T-cell (primary cell): Measurements from ENCODE around the gene INPP4B. TPM values are rescaled to one million over a fixed set of nuclear protein-coding genes. Genes with fewer than 3 reads are reported as not detected.
"Not testable (repeated sequence)": the region's sequence is repeated elsewhere in the genome, so short reads cannot be mapped to it uniquely, and the experiment has no call there.

ENCODE experiments used
- ATAC-seq, 4 experiments: fragments of 200-7000 bp in 3 of 4; fragments of 150-1000 bp in 1 of 4; cut with Tn5 transposase; replicated peaks in 1 of 4; 1 replicate in 3 of 4; 2 replicates in 1 of 4; pipeline ENCODE4 v1.10.0; 2021; ENCODE audit warnings: moderate library complexity in 3 of 4, mild to moderate bottlenecking in 2 of 4, moderate number of reproducible peaks in 1 of 4
- CTCF ChIA-PET, 2 donors: fragments of 300-600 bp; sonication (Branson Sonifier 250); formaldehyde crosslinking; loops; one replicate each; lab custom pipeline; 2022; ENCODE audit warnings: antibody characterized with exemption in 2 of 2; lab: Charles Lee
- POLR2A ChIA-PET, 2 donors: fragments of 300-600 bp; sonication (Branson Sonifier 250); formaldehyde crosslinking; loops; one replicate each; lab custom pipeline; 2022; ENCODE audit warnings: antibody characterized with exemption in 2 of 2; lab: Charles Lee
- DNase-seq, 35 experiments: peaks; one replicate each; pipeline versions ENCODE4 v3.0.0 to v3.0.0-alpha.2; 2013 to 2023
- H3K27ac ChIP-seq: one replicate; pipeline ENCODE4 v1.5.1; 2013; ENCODE audit warnings: low read length
- H3K27me3 ChIP-seq, 2 experiments: replicated peaks in 1 of 2; 1 replicate in 1 of 2; 2 replicates in 1 of 2; pipeline versions ENCODE4 v1.6.1 to v1.7.0; 2013; ENCODE audit warnings: low read length in 1 of 2, mixed read lengths in 1 of 2; ENCODE audit not compliant: control insufficient read depth in 2 of 2, insufficient read depth in 2 of 2; ENCODE audit errors: extremely low read depth in 1 of 2
- H3K36me3 ChIP-seq, 2 donors: 1 replicate in 1 of 2; 2 replicates in 1 of 2; pipeline versions ENCODE4 v1.6.1 to v1.7.0; 2013; ENCODE audit warnings: low read length in 1 of 2; ENCODE audit not compliant: control insufficient read depth in 2 of 2, insufficient read depth in 1 of 2; ENCODE audit errors: extremely low read depth in 1 of 2
- H3K4me1 ChIP-seq, 2 experiments: 1 replicate in 1 of 2; 2 replicates in 1 of 2; pipeline versions ENCODE4 v1.6.1 to v1.7.0; 2013; ENCODE audit warnings: low read length in 2 of 2, mixed read lengths in 1 of 2; ENCODE audit not compliant: insufficient read depth in 2 of 2, control insufficient read depth in 1 of 2; ENCODE audit errors: extremely low read depth in 1 of 2
- H3K4me3 ChIP-seq, 2 donors: 1 replicate in 1 of 2; 2 replicates in 1 of 2; pipeline versions ENCODE4 v1.5.1 to v1.7.0; 2013; ENCODE audit warnings: mild to moderate bottlenecking in 2 of 2, low read length in 1 of 2, moderate library complexity in 1 of 2; ENCODE audit not compliant: control insufficient read depth in 1 of 2; ENCODE audit errors: extremely low read depth in 1 of 2
- H3K9me3 ChIP-seq: 2 replicates; pipeline ENCODE4 v1.7.0; 2013
- H3K27ac Mint-ChIP-seq, 2 donors: one replicate each; pipeline ENCODE4 v1.8.0; 2020 to 2021; ENCODE audit warnings: mild to moderate bottlenecking in 2 of 2, mixed read lengths in 2 of 2
- H3K27me3 Mint-ChIP-seq, 2 donors: one replicate each; pipeline ENCODE4 v1.8.0; 2021 to 2022; ENCODE audit warnings: mixed read lengths in 2 of 2
- H3K36me3 Mint-ChIP-seq: one replicate; pipeline ENCODE4 v1.8.0; 2021; ENCODE audit warnings: mixed read lengths
- H3K4me1 Mint-ChIP-seq, 3 donors: one replicate each; pipeline ENCODE4 v1.8.0; 2020 to 2022; ENCODE audit warnings: mixed read lengths in 3 of 3, mild to moderate bottlenecking in 1 of 3
- H3K4me3 Mint-ChIP-seq, 3 donors: one replicate each; pipeline ENCODE4 v1.8.0; 2020 to 2022; ENCODE audit warnings: mild to moderate bottlenecking in 3 of 3, mixed read lengths in 3 of 3, moderate library complexity in 3 of 3
- H3K9me3 Mint-ChIP-seq, 3 donors: one replicate each; pipeline ENCODE4 v1.8.0; 2020 to 2022; ENCODE audit warnings: mixed read lengths in 3 of 3
- WGBS: methylation state at CpG from one replicate; pipeline ENCODE4 v1.1.5; 2013; ENCODE audit warnings: missing lambda C conversion rate; ENCODE audit not compliant: insufficient coverage; 5-methylcytosine and 5-hydroxymethylcytosine counted together
- total RNA-seq, 35 experiments: library from RNA in 6 of 35; stranded (reverse) in 6 of 35; fragments of 120-200 nt in 1 of 35; gene quantifications; one replicate each; pipeline versions ENCODE4 v1.2.1 to v1.2.4 and lab custom pipeline; 2013 to 2026

The INPP4B gene
- total RNA-seq, 5 donors from 2014 or later (not counting 1 experiment from before 2014, with no cell fraction given), result 47.4 to 99.7 (median 71.3) TPM

- H3K4me3 Mint-ChIP-seq, result no peak overlapping the region
- WGBS, result no CpG with 5 or more reads among the region's 3 CpGs
- ChIA-PET CTCF (no interaction called here), POLR2A (no interaction called here)
- no peak overlapping the region for H3K27ac ChIP-seq
- H3K4me1 ChIP-seq, result no peaks in the 10 kb centered on the region
- H3K27me3 ChIP-seq, result no peaks in the 10 kb centered on the region
- H3K4me3 ChIP-seq, result no peak overlapping the region
- no peaks in the 10 kb centered on the region for H3K36me3 Mint-ChIP-seq
- H3K36me3 ChIP-seq, result no peaks in the 10 kb centered on the region
- peaks cover 0 to 4% (median 1%) of the 10 kb centered on the region in 3 donors for H3K4me1 Mint-ChIP-seq
- no peaks in the 10 kb centered on the region for H3K9me3 ChIP-seq
- DNase-seq (no peak), ATAC-seq (no peak)
- H3K27ac Mint-ChIP-seq, result no peak overlapping the region
- H3K27me3 Mint-ChIP-seq, result no peaks in the 10 kb centered on the region
- H3K9me3 Mint-ChIP-seq, result peaks cover 0 to 2% (median 0%) of the 10 kb centered on the region in 3 donors
Observed at GRCh38 chr4:142523111-142523510, 323.0 kb downstream of the INPP4B start.

GRCh38 chr4:142519342-142519741 lies 326.8 kb downstream of the INPP4B start:
- no peak overlapping the region for H3K27ac Mint-ChIP-seq

GRCh38 chr4:142516686-142517526 lies 329.2 kb downstream of the INPP4B start:
- no peak overlapping the region for H3K4me3 Mint-ChIP-seq
- no peaks in the 10 kb centered on the region for H3K36me3 Mint-ChIP-seq
- ChIA-PET CTCF (no interaction called here), POLR2A (interaction anchor here in 1 of 2 donors (0.6 kb wide), 1 partner anchor 23 kb away, joined by 4 read pairs; no protein-coding TSS in a partner anchor)
- no CpG with 5 or more reads among the region's 4 CpGs for WGBS
- Histone ChIP-seq H3K27ac (no peak overlapping the region), H3K36me3 (no peaks in the 10 kb centered on the region), H3K27me3 (no peaks in the 10 kb centered on the region), H3K9me3 (no peaks in the 10 kb centered on the region), H3K4me1 (no peaks in the 10 kb centered on the region), H3K4me3 (no peak overlapping the region)
- H3K27me3 Mint-ChIP-seq, result no peaks in the 10 kb centered on the region
- H3K4me1 Mint-ChIP-seq, result peaks cover 0 to 6% (median 2%) of the 10 kb centered on the region in 3 donors
- no peaks in the 10 kb centered on the region for H3K9me3 Mint-ChIP-seq
- DNase-seq (no peak), ATAC-seq (no peak)
- H3K27ac Mint-ChIP-seq, result no peak overlapping the region

More at GRCh38 chr4:142519342-142519741, 326.8 kb downstream of the INPP4B start:
- ChIA-PET POLR2A (no interaction called here), CTCF (no interaction called here)
- Histone ChIP-seq H3K4me1 (no peaks in the 10 kb centered on the region), H3K4me3 (no peak overlapping the region), H3K27ac (no peak overlapping the region), H3K27me3 (no peaks in the 10 kb centered on the region), H3K36me3 (no peaks in the 10 kb centered on the region), H3K9me3 (no peaks in the 10 kb centered on the region)
- Mint-ChIP-seq H3K9me3 (no peaks in the 10 kb centered on the region), H3K4me1 (peaks cover 0 to 10% (median 2%) of the 10 kb centered on the region in 3 donors), H3K27me3 (no peaks in the 10 kb centered on the region), H3K36me3 (no peaks in the 10 kb centered on the region), H3K4me3 (no peak overlapping the region)
- DNase-seq (no peak), ATAC-seq (no peak)

GRCh38 chr4:142512161-142512560 lies 333.9 kb downstream of the INPP4B start:
- Mint-ChIP-seq H3K27ac (no peak overlapping the region), H3K4me1 (no peaks in the 10 kb centered on the region), H3K36me3 (no peaks in the 10 kb centered on the region), H3K9me3 (no peaks in the 10 kb centered on the region), H3K4me3 (no peak overlapping the region), H3K27me3 (no peaks in the 10 kb centered on the region)
- no peak for ATAC-seq
- no peaks in the 10 kb centered on the region for H3K4me1 ChIP-seq
- ChIA-PET POLR2A (interaction anchor here in 1 of 2 donors (0.7 kb wide), 1 partner anchor 28 kb away, joined by 3 read pairs; no protein-coding TSS in a partner anchor), CTCF (interaction anchor here (0.6 to 1.5 kb wide), 2 partner anchors 23 to 233 kb away, joined by 3 to 4 read pairs; no protein-coding TSS in a partner anchor)
- no peaks in the 10 kb centered on the region for H3K27me3 ChIP-seq
- no peak overlapping the region for H3K4me3 ChIP-seq
- no CpG with 5 or more reads among the region's 1 CpG for WGBS
- H3K9me3 ChIP-seq, result no peaks in the 10 kb centered on the region
- DNase-seq, result no peak
- no peak overlapping the region for H3K27ac ChIP-seq
- no peaks in the 10 kb centered on the region for H3K36me3 ChIP-seq

- ChIA-PET CTCF (interaction anchor here in 1 of 2 donors (0.6 kb wide), 1 partner anchor 330 kb away, joined by 6 read pairs; no protein-coding TSS in a partner anchor), POLR2A (interaction anchor here in 1 of 2 donors (0.6 kb wide), 1 partner anchor 8 kb away, joined by 3 read pairs; no protein-coding TSS in a partner anchor)
- no peak for DNase-seq
- no peaks in the 10 kb centered on the region for H3K4me1 ChIP-seq
- H3K36me3 ChIP-seq, result no peaks in the 10 kb centered on the region
- WGBS, result no CpG with 5 or more reads among the region's 1 CpG
- Mint-ChIP-seq H3K36me3 (no peaks in the 10 kb centered on the region), H3K27ac (no peak overlapping the region), H3K4me1 (no peaks in the 10 kb centered on the region), H3K4me3 (no peak overlapping the region), H3K9me3 (no peaks in the 10 kb centered on the region), H3K27me3 (no peaks in the 10 kb centered on the region)
- H3K4me3 ChIP-seq, result no peak overlapping the region
- no peaks in the 10 kb centered on the region for H3K27me3 ChIP-seq
- H3K9me3 ChIP-seq, result no peaks in the 10 kb centered on the region
- no peak overlapping the region for H3K27ac ChIP-seq
- ATAC-seq, result no peak
Observed at GRCh38 chr4:142509881-142510280, 336.2 kb downstream of the INPP4B start.

GRCh38 chr4:142509381-142509780 lies 336.7 kb downstream of the INPP4B start:
- H3K27me3 Mint-ChIP-seq, CTCF ChIA-PET, H3K36me3 ChIP-seq, H3K4me3 Mint-ChIP-seq, H3K4me1 ChIP-seq, H3K27ac ChIP-seq, H3K27me3 ChIP-seq, H3K4me1 Mint-ChIP-seq, H3K9me3 ChIP-seq, DNase-seq, POLR2A ChIA-PET, H3K9me3 Mint-ChIP-seq, H3K36me3 Mint-ChIP-seq, H3K27ac Mint-ChIP-seq, ATAC-seq, H3K4me3 ChIP-seq: not testable (repeated sequence)
- no CpG with 5 or more reads among the region's 2 CpGs for WGBS
